ENCODE measurements around the gene MFSD6. TPM values are rescaled to one million over a fixed set of nuclear protein-coding genes. Genes with fewer than 3 reads are reported as not detected.
A peak's percentile ranks its signal among the peaks of the same experiment; 100 is the strongest.
"Not testable (repeated sequence)": the region's sequence is repeated elsewhere in the genome, so short reads cannot be mapped to it uniquely, and the experiment has no call there.

The MFSD6 gene
- total RNA-seq (2021; fragmentation: NEBNext Ultra II Directional; extraction: Animal tissue kit (Norgen Biotek cat#: 25700)), result 10 to 100 TPM in 3 of 6 experiments, 1 to 10 TPM in 3; 3.2 to 10.4 (median 9.5) TPM
- long read RNA-seq, full-length matches to known transcripts, result 1 of 4 reads
- long read RNA-seq, partial matches to known transcripts, result 1 of 4 reads
- long read RNA-seq, other reads (novel, unspliced or antisense), result 2 of 4 reads

GRCh38 chr2:190407662-190408537, at the start of gene MFSD6:
TSS of gene MFSD6 (plus strand) at chr2:190408355. CDS start at chr2:190436030, 27,675 bp downstream.
- Mint-ChIP-seq H3K9me3 (no peaks in the 10 kb centered on the region), H3K27me3 (ENCODE audit: insufficient read depth) (peaks cover 4% of the 10 kb centered on the region), H3K4me3 (peak within 1 kb of the TSS; percentile 81), H3K27ac (peak within 1 kb of the TSS; percentile 27; the same call in 1 of the 2 replicates), H3K36me3 (ENCODE audit: low read depth) (no peaks in the 10 kb centered on the region), H3K4me1 (ENCODE audit: low read depth) (no peaks in the 10 kb centered on the region; the same call in 1 of the 2 replicates)
- TF ChIP-seq CTCF (IDR thresholded peaks at IDR 0.05), result no peak
- no peak for DNase-seq

- H3K27ac Mint-ChIP-seq, result peak overlapping the region; percentile 78; the same call in 1 of the 2 replicates
- H3K4me1 Mint-ChIP-seq (ENCODE audit: low read depth), result peaks cover 17% of the 10 kb centered on the region
- H3K36me3 Mint-ChIP-seq (ENCODE audit: low read depth); H3K27me3 Mint-ChIP-seq (ENCODE audit: insufficient read depth); DNase-seq; H3K9me3 Mint-ChIP-seq: not testable (repeated sequence)
- H3K4me3 Mint-ChIP-seq, result peak overlapping the region; percentile 83
These were observed 49.3 kb upstream of the MFSD6 start for GRCh38 chr2:190358655-190359448.

- TF ChIP-seq CTCF (IDR thresholded peaks at IDR 0.05), result no peak
- no peaks in the 10 kb centered on the region for H3K27me3 Mint-ChIP-seq (ENCODE audit: insufficient read depth)
- H3K9me3 Mint-ChIP-seq, result no peaks in the 10 kb centered on the region
- peak overlapping the region; percentile 83; the same call in 1 of the 2 replicates for H3K4me3 Mint-ChIP-seq
- peaks cover 17% of the 10 kb centered on the region for H3K4me1 Mint-ChIP-seq (ENCODE audit: low read depth)
- H3K36me3 Mint-ChIP-seq (ENCODE audit: low read depth), result no peaks in the 10 kb centered on the region
- no peak overlapping the region for H3K27ac Mint-ChIP-seq
- DNase-seq, result no peak
These were observed 47.6 kb upstream of the MFSD6 start for GRCh38 chr2:190360561-190360960.

- no peak for TF ChIP-seq CTCF (IDR thresholded peaks at IDR 0.05)
- Mint-ChIP-seq H3K27me3 (ENCODE audit: insufficient read depth) (no peaks in the 10 kb centered on the region), H3K27ac (no peak overlapping the region), H3K4me1 (ENCODE audit: low read depth) (peaks cover 17% of the 10 kb centered on the region), H3K4me3 (no peak overlapping the region), H3K9me3 (no peaks in the 10 kb centered on the region), H3K36me3 (ENCODE audit: low read depth) (no peaks in the 10 kb centered on the region)
- DNase-seq, result no peak
These were observed 47.2 kb upstream of the MFSD6 start for GRCh38 chr2:190360965-190361364.

GRCh38 chr2:190361572-190361971, 46.6 kb upstream of the MFSD6 start:
- Mint-ChIP-seq H3K36me3 (ENCODE audit: low read depth) (no peaks in the 10 kb centered on the region), H3K4me1 (ENCODE audit: low read depth) (peaks cover 17% of the 10 kb centered on the region), H3K27ac (no peak overlapping the region), H3K27me3 (ENCODE audit: insufficient read depth) (no peaks in the 10 kb centered on the region), H3K9me3 (no peaks in the 10 kb centered on the region), H3K4me3 (no peak overlapping the region)
- DNase-seq, result no peak
- no peak for TF ChIP-seq CTCF (IDR thresholded peaks at IDR 0.05)
